Stimulated activated CD8-positive, alpha-beta memory T cell treated with anti-CD3 and anti-CD28 coated beads, Interleukin-7, amount 100 ng/mL, for 4 hours (primary cell): Measurements from ENCODE around the gene ONECUT2.
"Not testable (repeated sequence)": the region's sequence is repeated elsewhere in the genome, so short reads cannot be mapped to it uniquely, and the experiment has no call there.

Experiments used
- DNase-seq, 2 donors: peaks; one replicate each; pipeline ENCODE4 v3.0.0-alpha.2; 2020; ENCODE audit warnings: low read depth in 2 of 2

The ONECUT2 gene

DNA sequence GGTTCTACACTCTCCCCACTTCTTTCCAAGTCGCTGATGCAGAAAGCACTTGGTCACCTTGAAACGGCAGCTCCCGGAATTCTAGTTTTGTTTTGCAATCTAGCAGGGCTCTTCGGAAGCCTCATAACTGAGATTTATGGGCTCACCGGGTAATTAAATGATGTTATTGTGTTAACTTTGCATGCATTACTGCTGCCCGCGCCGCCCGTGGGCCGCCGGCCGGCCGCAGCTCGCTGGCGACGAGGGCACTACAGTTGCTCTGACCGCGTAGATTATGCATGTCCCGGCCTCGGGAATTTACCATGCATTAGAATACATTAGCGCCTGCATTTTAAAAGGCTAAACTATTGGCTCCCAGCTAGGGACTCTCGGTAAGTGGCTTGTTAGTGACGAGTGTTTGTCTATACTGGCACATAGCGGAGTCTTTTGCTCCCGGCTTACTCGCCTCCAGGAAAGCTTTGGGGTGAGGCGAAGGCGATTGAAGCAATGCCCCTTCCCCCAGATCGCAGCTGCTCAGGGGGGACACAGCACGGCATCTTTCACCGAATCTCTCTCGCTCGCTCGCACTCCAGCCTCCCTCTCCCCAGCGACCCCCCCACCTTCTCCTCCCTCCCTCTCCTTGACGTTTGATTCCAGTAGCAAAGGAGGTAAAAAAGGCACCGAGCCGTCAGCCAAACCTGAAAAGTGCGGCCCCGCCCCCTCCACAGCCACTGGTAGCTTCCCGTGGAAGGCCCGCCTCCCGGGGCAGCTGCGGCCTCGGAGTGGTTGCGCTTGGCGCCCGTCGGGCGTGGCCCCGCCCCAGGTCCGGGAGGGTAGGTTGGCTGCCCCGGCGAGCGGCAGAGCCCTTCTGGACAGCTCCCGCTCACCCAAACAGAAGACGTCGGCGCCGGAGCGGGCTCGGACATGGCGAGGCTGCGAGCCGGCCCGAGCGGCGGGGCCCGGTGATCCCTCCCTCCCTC, at the start of gene ONECUT2:
ONECUT2 (plus strand) TSS at position 839 of the 959 bp plus-strand sequence. CDS start 343 bp downstream, outside the sequence.
- peak; percentile 15 to 44 for DNase-seq

GRCh38 chr18:57389271-57389670, 45.9 kb upstream of the ONECUT2 start:
- DNase-seq = no peak

DNA sequence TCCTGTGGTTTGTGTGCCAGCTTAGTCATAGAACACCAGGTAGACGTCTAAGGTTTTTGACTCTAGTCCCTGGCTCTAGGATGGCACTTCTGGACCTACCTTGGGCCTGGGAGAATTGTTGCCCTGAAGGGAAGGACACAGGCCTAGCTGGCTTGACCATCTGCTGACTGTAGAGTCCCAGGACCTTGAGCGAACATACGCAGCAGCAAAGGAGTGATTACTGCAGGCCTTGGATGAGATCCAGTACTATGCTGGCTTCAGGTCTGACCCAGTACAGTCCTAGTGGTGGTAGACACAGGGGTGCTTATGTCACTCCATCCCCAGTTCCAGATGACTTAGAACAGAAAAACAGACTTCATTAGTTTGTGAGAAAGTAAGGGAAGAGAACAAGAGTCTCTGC, 45.1 kb upstream of the ONECUT2 start:
- no peak for DNase-seq

DNA sequence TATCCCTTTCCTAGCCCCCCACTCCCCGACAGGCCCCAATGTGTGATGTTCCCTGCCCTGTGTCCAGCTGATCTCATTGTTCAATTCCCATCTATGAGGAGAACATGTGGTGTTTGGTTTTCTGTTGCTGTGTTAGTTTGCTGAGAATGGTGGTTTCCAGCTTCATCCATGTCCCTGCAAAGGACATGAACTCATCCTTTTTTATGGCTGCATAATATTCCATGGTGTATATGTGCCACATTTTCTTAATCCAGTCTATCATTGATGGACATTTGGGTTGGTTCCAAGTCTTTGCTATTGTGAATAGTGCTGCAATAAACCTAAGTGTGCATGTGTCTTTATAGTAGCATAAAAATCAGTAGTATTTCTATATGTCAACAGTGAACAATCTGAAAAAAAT, 40.4 kb upstream of the ONECUT2 start:
- not testable (repeated sequence) for DNase-seq

DNA sequence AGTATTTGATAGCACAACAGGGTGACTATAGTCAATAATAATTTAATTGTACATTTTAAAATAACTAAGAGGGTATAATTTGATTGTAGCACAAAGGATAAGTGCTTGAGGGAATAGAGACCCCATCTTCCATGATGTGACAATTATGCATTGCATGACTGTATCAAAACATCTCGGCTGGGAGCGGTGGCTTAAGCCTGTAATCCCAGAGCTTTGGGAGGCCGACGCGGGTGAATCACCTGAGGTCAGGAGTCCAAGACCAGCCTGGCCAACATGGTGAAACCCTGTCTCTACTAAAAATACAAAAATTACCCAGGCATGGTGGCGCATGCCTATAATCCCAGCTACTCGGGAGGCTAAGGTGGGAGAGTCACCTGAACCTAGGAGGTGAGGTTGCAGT, 38.3 kb upstream of the ONECUT2 start:
- not testable (repeated sequence) for DNase-seq

DNA sequence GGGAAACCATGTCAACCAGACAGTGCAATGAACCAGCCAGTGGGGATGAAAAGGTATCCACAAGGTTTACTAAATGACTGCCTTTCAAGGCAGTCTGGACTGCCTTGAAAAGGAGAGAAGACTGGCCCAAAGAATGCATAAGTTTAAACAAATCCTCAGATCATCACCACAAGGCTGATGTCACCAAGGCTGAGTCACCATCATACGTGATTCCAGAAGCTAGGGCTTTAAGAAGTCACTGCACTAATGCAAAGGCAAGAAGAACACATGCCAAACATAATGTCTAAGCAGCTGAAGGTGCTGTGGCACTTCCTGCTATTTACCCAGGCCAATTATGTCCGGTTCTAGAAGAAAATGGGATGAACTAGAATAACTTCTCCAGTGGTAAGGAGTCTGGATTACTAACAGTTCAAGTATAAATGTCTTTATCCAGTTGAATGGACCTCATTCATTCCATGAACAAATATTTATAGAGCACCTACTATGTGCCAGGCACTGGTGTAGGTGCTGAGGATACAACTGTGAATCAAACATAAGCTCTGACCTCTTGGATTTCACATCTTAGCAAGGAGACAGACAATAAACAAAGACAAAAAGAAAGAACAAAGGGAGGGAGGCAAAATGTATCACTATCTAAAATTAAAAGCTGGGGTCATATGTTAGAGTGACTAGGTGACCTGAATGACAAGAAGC, 37.6 kb upstream of the ONECUT2 start:
- DNase-seq = no peak

DNA sequence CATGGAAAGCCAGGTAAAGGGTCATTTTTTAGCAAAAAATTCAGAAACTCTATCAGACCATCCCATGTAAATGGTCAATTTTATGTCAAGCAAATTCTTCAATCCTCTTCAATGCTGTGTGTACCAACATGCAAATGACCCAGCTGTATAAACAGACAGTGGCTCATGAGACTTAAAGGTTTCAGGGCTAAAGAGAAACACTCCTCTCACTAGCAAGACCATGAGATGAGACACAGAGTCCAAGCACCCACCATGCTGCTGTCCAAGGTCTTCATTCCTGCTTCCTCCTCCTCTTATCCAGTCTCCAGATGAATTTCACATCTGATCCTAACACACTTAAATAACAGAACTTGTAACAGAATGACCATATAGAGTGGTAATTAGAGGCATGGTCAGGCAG, 30.8 kb upstream of the ONECUT2 start:
- no peak for DNase-seq

DNA sequence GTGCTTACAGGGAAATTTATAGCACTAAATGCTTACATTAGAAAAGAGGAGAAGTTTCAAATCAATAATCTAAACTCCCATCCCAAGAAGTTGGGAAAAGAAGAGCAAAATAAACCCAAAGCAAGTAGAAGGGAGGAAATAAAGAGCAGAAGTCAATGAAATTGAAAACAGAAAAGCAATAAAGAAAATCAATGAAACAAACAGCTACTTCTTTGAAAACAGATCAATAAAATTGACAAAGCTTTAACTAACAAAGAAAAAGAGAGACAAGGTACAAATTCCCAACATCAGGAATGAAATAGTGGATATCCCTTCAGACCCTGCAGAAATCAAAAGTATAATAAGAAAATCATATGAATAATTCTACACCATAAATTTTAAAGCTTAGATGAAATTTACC, 25.5 kb upstream of the ONECUT2 start:
- DNase-seq = no peak

- no peak for DNase-seq
Observed at GRCh38 chr18:57410749-57411148, 24.4 kb upstream of the ONECUT2 start.

- no peak for DNase-seq
Observed at GRCh38 chr18:57416542-57416941, 18.6 kb upstream of the ONECUT2 start.

DNA sequence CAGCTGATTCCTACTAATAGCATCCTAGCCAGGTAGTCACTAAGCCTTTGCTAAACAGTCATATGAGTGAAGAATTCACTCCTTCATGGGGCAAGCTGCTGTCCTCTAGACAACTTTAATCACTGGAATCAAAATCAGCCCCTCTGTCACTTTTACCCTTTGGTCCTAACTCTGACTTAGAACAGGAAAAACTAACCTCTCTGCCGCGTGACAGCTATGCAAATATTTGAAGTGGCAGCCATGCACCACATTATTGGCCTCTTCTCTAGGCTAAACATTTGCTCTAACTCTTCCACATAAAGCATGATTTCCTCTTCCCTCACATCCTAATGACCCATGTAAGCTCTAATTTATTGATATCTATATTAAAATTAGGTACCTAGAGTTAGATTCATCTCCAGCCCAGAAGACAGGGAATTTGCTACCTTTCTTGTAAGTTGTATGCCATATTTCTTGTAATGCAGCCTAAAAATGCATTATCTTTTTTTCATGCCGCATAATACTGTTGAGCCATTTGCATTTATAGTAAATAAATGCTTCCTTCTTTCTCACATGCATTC, 12.8 kb upstream of the ONECUT2 start:
- DNase-seq = no peak

GRCh38 chr18:57423821-57424220, 11.4 kb upstream of the ONECUT2 start:
- DNase-seq = no peak

GRCh38 chr18:57425096-57425495, 10.1 kb upstream of the ONECUT2 start:
- no peak for DNase-seq

GRCh38 chr18:57426187-57426586, 9.0 kb upstream of the ONECUT2 start:
- no peak for DNase-seq

- DNase-seq = no peak
Observed at GRCh38 chr18:57427429-57428201, 7.6 kb upstream of the ONECUT2 start.

DNA sequence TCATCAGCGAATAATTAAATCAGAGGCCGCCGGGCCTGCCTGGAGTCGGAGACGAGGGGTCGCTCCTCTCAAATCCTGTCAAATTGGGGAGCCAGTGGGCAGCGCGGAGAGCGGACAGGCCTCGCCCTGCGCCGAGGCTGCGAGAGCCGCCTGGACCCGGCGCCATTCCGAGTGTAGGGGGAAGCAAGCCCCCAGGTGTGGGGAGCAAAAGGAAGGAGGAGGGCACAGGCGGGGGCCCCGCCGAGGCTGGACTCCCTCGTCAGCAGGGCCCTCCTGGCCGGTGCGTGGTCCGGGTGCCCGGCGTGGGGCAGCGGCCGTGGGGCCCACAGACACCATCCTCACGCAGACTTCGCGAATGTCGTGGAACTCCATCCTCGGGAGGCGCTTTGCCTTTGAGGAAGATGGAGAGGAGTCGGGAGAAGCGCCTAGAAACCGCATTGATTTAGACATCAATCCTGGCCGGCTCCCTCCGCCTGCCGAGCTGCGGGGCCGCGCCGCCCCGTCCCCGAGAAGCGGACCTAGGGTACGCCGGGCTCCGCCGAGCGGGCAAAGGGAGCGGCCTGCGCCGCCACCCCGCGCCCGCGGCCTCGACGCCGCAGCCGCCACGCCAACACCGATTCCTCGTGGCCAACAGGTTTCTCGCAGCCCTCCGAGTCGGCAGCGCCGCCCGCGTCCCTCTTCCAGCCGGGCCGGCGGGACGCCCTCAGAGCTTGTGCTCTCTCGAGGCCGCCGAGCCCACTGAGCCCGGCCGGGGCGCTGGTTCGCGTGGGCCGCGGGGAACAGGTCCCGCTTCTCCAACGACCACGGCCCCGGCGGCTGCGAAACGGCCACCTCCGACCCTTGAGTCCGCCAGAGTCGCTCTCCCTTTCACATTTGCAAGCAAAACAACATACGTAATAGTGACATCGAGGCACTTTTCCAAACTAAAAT, 6.7 kb upstream of the ONECUT2 start:
- DNase-seq = no peak

DNA sequence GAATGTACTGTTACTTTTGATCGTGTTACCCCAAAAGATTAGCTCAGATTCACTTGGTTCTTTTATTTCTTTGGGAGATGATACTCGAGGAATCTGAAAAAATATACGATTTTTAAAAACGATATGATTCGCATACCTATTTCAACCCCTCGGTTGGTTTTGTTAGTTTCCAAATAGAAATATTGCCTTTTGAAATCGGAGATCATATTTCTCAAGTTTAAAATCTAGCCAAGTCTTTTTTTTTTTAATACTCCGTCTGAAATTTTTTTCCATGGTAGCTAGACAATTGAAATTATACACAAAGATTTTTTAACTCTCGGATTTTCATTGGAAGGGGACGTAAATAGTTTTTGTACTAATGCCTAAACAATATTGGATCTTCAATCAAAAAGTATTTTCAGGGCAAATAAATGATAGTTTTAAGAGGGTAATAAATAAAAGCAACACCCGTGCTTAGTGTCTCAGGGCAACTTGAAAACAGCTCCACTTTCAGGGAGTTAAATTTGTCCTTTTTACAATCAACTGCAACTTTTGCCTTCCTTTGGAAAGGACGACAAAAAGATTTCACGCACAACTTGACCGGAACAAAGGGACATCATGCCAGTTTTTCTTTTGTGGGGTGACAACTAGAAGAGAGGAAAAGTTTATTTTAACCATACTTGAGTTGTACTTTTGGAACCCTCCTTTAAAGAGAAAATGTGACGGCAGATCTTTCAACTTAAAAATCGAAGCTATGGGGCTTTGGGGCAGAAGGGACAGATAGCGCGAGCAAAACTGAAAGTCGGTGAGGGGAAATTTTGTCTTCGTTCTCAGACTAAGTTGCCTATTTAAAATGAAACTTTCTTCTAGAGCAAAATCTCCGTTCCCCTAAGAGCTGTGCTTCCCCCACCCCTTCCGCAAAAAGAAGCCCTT, 5.8 kb upstream of the ONECUT2 start:
- DNase-seq = no peak

GRCh38 chr18:57430079-57431001, 4.8 kb upstream of the ONECUT2 start:
- no peak for DNase-seq

DNA sequence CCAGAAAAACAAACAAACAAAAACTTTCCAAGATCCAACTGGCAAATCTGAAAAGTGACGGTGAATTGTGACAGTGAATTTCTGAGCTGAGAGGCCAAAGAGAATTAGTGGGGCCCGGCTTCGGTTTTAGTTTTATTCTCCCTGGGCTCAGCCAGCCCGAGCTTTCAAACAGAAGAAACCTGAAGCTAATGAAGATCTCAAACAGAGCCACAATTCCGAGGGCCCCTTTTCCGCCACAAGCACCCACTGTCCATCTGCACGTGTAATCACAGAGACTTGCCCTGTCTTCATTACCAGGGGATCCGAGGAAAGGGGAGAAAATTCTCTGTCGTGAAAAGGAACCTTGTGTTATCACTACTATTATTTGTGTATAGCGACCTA, 4.2 kb upstream of the ONECUT2 start:
- no peak for DNase-seq
